ENCODE results near the gene RNF214. TPM values are rescaled to one million over a fixed set of nuclear protein-coding genes. Genes with fewer than 3 reads are reported as not detected.
A peak's percentile ranks its signal among the peaks of the same experiment; 100 is the strongest.
"Not testable (repeated sequence)": the region's sequence is repeated elsewhere in the genome, so short reads cannot be mapped to it uniquely, and the experiment has no call there.

RNF214 gene
- total RNA-seq, 1 experiment from 2014 or later = 11.5 TPM

DNA sequence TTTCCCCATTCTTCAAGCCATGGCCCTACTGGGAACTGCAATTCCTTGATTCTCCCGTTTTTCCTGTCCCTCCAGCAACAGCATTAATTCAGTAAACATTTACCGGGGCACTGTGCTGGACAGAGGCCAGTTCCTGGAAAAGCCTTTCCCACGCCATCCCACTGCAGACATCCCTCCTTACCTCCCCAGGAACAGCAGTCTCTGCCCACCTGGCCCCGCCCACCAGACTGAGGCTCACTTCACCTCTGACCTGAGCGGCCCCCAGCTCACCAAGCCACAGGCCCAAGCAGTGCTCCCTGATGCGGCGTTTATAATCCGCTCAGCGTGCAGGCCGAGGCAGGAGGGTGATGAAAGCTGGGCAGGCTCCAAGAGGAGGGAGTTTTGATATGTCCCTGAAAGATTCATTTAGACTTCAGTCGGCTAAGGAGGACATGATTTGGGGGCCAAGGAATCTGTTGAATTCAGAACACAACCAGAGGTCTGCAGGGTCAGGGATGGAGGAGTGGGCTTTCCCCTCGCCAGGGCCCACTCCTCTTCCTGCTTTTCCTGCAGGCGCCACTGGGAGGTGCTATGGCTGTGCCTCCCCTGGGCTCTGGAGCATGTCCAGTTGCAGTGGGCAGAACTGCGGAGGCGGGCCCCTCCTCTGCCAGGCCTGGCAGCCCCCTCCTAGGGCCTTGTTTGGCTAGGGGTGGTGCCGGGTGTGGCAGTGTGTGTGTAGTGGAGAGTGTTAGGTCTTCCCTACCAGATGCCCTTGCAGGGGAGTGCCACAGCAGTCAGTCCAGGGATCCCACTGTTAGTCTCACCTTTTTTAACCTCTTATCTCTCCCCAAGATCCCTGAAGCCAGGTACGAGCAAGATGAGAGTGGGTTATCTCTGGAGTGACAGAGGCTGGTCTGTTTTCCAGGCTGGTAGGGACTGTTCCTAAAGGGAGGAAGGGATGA, 34.7 kb upstream of the RNF214 start:
- DNase-seq (ENCODE audit: low spot score) = peak; percentile 81

DNA sequence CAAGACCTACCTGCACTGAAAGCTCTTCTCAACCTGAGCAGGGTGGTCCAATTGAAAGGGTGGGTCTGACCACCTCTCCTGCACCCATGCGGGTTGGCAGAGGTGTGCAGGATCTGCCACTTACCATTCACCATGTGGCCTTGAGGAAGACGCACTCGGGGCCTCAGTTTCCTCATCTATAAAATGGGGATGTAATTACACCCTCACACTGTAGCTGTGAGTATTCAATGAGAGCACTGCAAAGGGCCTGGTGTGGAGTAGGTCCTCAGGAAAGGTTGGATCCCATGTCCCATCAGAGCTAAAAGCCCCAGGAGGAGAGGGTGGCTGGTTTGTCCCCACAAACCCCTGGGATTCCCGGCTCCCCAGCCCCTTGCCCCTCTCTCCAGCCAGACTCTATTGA, 33.9 kb upstream of the RNF214 start:
- DNase-seq (ENCODE audit: low spot score) = no peak

DNA sequence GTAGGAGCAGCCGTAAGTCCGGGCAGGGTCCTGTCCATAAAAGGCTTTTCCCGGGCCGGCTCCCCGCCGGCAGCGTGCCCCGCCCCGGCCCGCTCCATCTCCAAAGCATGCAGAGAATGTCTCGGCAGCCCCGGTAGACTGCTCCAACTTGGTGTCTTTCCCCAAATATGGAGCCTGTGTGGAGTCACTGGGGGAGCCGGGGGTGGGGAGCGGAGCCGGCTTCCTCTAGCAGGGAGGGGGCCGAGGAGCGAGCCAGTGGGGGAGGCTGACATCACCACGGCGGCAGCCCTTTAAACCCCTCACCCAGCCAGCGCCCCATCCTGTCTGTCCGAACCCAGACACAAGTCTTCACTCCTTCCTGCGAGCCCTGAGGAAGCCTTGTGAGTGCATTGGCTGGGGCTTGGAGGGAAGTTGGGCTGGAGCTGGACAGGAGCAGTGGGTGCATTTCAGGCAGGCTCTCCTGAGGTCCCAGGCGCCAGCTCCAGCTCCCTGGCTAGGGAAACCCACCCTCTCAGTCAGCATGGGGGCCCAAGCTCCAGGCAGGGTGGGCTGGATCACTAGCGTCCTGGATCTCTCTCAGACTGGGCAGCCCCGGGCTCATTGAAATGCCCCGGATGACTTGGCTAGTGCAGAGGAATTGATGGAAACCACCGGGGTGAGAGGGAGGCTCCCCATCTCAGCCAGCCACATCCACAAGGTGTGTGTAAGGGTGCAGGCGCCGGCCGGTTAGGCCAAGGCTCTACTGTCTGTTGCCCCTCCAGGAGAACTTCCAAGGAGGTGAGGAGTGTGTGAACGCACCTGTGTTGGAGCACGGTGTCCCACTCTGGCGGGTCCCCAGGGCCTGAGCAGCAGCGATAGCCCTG, 33.2 kb upstream of the RNF214 start, which contains the start of gene TAGLN:
Gene TAGLN, plus strand, starts transcription at position 318 of the 863 bp plus-strand sequence. CDS start 3,644 bp downstream, outside the sequence.
- DNase-seq (ENCODE audit: low spot score) = no peak

DNA sequence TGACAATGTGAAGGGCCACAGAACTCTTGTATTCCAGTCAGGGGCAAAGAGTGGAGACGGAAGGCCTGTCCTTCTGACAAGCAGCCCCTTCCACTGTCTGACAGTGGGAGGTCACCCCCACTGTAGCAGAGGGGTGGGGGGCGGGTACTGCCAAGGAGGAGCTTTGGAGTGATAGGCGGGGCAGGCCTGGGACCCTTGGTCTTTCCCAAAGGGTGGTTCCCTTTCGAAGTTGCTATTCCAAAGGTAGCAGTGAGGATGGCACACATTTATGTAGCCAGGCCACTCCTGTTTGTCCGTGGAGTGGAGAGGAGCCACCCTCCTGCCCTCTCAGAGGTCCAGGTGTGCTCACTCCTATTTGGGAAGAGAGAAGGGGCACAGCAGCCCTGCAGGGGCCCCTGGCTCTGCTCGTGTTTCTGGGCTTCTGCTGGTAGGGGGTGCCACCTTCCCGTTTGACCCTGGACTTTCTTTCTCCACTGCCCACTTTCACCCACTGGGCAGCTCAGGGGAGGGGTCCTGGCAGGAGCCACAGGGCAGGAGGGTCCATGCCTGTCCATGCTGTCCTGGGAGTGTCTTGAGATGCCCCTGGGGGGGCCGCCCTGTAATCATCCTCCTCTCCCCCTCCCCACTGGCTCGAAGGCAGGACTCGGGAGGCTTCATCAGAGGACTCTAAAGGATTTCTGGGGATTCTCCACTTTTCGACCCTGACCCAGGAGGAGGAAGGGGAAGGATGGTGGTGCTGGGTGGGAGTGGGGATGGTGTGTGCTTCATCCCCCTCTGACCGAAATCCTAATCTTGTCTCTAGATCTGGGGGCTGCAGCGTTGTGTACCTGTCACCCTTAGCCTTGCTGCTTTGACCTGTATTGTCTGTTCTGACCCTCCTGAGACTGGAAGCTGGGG, 32.3 kb upstream of the RNF214 start:
- DNase-seq (ENCODE audit: low spot score) = no peak

DNA sequence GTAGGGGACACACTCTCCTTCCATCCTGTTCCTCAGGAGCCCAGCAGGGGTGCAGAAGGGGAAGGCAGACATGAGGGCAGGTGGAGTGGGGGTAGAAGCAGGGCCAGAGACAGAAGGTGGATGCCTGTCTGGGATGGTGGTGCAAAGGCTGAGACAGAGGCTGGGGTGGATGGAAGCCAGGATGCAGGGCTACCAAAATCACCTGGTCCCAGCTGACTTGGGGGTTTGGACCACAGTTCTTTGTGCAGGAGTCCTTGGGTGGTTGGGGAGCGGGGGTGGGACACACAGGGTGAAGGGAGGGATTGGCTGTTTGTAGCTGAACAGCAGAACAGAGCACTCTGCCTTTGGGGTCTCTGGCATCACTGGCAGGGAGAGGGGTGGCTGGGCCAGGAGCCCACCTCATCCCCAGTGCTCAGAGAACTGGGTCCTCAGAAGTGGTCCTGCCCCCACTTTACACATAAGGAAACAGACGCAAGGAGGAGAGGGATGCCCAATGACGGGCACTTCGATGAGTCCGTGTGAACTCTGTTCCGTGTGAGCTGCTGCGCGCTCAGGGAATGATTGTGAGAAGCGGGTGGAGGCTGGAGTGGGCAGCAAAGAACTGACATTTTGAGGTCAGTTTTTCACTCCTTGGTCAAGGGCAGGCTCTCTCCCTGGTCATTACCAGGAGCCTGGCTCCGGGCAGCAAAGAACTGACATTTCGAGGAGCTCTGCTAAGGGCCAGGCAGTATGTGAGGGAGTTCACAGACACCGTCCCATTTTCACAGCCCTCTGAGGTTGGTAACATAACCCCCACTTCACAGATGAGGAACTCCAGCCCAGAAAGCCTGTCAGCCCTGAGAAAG, 31.4 kb upstream of the RNF214 start:
- DNase-seq (ENCODE audit: low spot score) = no peak

DNA sequence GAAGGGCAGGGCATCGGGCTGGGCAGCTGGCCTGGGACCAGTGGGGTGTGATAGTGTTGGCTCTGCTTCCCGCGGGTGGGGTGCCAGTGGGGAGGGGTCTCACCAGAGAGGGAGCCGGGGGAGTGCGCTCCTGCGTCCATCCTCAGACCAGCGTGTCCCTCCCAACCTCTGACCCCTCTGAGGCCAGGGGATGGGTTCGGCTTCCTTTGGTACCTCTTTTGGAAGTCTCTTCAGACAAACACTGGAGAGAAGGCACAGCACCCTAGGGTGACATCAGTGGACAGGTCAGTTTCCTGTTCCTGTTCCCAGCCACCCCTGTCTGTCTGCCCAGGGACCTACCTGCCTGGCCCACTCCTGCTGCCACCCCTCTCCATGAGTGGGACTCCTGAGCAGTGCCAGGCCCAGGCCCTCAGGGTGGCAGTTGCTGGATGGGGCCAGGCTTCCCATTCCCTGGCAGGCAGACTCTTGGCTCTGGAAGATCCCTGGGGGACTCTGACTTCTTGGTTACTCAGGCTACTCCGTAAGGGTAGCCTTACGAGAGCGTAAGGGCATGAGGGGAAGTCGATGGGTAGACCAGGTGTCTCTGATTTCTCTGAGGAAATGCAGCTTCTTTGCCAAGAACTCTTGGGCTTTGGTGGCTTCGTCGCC, 30.7 kb upstream of the RNF214 start:
- no peak for DNase-seq (ENCODE audit: low spot score)

DNA sequence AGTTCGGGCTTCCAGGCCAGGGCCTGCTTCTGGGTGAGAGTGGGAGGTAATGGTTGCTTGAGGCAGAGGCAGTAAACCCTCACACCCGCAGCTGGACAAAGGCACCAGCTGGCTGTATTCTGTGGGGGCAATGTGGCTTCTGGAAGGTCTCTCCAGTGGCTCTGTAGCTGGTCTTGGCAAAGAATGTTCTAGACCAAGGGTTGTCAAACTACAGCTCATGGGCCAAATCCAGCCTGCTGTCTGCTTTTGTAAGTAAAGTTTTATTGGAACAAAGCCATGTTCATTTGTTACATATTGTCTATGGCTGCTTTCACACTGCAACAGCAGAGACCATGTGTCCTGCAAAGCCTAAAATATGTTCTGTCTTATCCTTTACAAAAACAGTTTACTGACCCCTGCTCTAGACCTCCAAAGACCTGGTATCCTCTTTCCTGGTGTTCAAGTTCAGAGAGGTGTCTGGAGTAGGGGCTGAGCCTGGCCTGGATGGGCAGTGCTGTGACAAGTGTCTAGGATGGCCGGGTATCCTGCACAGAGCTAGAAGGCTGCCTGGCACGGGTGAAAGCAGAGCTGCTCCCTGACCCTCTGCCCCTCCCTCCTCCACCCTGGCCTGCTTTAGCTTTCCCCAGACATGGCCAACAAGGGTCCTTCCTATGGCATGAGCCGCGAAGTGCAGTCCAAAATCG, 29.9 kb upstream of the RNF214 start:
- DNase-seq (ENCODE audit: low spot score) = no peak

DNA sequence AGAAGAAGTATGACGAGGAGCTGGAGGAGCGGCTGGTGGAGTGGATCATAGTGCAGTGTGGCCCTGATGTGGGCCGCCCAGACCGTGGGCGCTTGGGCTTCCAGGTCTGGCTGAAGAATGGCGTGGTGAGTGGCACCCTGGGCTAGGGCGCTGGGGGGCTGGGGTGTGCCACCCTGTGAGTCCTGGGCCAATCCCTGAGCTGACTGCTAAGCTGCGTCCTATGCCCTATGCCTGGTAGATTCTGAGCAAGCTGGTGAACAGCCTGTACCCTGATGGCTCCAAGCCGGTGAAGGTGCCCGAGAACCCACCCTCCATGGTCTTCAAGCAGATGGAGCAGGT, 29.4 kb upstream of the RNF214 start:
- DNase-seq (ENCODE audit: low spot score) = no peak

DNA sequence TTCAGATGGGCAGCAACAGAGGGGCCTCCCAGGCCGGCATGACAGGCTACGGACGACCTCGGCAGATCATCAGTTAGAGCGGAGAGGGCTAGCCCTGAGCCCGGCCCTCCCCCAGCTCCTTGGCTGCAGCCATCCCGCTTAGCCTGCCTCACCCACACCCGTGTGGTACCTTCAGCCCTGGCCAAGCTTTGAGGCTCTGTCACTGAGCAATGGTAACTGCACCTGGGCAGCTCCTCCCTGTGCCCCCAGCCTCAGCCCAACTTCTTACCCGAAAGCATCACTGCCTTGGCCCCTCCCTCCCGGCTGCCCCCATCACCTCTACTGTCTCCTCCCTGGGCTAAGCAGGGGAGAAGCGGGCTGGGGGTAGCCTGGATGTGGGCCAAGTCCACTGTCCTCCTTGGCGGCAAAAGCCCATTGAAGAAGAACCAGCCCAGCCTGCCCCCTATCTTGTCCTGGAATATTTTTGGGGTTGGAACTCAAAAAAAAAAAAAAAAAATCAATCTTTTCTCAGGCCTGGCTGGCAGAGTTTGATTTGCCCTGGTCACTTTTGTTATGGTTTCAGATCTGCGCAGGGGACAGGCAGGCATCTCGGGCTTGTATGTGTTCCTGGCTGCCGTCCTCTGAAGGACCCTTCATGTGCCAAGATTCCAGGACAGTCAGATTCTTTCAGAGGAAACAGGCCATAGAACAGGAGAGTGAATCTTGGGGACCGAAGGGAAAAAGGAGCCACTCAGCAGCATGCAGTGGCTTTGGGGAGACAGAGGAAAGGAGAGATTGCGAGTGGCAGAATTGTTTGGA, 28.0 kb upstream of the RNF214 start:
- no peak for DNase-seq (ENCODE audit: low spot score)

DNA sequence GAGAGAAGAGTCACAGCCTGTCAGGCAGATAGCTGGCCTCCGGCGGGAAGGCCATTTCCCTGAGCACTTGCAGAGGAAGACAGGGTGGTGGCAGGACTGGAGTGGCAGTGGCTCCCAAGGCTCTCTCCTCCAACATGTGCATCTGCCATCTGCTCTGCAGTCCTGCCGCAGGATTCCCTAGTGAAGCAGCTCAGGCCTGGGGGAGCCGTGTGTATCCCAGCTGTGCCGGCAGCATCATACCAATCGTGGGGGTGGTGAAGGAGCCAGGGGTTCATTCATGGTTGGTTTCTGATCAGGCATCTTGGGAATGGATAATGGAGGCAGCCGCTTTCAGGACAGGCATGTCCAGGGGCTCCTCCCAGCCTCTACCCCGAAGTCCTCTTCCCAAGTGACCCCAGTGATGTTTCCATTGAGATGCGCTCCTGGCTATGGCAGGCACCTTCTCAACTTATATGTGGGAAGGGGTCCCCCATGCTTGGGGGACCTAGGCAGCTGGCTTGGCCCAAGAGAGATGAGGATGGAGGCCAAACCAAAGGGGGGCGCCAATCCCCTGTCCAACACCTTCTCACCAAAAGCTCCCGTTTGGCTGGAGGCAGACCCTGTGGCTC, 27.2 kb upstream of the RNF214 start:
- no peak for DNase-seq (ENCODE audit: low spot score)

DNA sequence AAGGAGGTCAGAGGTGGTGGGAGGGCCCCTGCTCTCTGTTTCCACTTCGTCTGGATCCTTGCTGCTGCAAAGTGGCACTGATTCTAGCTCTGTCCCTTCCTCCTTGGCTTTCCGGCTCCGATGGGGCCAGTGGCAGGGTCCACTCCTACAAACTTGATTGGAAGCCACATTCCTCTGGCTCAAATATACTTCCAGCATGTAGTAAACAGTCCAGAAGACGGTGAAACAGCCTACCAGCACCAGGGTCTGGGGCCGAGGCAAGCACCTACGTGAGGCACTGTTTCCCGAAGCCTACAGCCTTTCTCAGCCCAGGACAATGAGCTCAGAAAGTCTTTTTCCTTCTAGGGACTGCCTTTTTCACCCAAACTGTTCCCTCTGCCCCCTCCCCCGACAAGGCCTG, 26.4 kb upstream of the RNF214 start:
- DNase-seq (ENCODE audit: low spot score) = not testable (repeated sequence)

DNA sequence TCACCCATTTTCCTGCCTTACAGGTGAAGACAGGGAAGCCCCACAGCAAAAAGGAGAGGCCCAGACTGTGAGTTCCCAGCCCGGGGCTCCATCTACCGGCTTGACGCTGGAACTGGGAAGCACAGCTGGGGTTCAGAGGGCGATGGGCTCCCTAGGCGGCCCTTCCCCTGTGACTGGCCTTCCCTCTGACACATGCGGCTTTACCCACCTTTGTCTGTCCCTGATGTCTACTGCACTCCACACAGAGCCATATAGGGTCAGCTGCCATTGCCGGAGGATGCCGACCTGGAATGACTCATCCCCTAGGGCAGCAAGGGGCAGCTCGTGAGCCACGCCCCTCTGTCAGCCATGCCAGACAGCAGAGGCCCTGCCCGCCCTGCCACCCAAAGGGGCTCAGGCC, 25.6 kb upstream of the RNF214 start:
- DNase-seq (ENCODE audit: low spot score) = peak; percentile 71

DNA sequence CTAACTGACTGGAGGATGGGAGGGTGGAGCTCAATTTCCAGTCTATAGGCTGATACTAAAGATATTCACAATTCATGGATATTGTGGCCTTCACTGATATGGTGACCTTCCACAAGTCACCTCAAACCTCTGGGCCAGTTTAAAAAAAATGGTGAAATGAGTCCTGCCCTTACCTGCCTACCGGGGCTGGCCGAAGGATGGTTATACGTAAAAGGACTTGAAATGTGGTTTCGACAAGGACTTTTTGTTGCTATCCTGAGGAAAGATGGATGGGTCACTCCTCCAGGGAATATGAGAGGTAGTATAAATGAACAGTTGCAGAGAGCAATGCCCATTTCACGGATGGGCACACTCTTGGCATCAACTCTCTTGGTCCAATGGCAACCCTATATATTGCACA, 25.0 kb upstream of the RNF214 start:
- DNase-seq (ENCODE audit: low spot score) = not testable (repeated sequence)

DNA sequence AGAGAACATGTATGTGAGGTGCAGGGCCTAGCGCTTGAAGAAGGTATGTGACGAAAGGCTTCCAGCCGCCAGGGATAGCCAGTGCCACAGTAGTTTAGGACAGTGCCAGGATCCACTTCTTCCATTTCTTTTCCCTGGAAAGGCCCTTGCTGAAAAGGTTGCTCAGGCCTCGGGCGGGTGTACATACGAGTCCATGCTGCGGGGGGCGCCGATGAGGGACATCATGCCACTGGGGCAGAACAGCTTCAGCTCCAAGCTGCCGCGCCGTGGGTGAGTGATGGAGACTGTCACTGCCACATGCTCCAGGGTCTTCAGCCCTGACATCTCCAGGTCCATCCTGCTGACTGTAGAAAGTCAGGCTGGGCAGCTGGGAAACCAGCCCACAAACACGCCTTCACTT, 23.8 kb upstream of the RNF214 start:
- not testable (repeated sequence) for DNase-seq (ENCODE audit: low spot score)

DNA sequence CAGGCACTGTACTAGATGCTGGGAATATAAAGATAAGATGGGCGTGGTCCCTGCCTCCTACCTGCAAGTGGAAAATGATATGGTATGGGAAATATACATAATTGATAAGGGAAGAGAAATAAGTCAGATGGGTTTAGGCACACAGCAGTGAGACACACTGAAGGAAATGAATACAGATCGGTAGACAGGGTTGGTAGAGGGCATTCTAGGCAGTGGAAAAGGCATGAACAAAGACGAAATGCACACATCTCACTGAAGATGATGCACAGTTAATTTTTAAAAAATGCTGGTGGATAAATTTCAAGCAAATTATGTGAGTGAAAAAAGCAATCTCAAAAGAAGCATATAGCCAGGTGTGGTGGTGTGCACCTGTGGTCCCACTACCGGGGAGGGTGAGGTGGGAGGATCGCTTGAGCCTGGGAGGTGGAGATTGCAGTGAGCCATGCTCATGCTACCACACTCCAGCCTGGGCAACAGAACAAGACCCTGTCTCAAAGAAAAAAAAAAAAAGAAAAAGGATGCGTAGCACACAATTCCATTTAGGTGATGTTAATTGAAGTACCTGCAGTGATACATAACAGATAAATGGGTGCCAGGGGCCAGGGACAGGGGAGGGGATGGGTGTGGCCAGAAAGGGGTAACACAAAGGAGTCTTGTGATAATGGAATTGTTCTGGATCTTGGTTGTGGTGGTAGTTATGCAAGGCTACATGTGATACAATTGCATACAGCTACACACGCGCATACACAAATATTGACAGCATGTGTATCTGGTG, 22.9 kb upstream of the RNF214 start:
- not testable (repeated sequence) for DNase-seq (ENCODE audit: low spot score)

DNA sequence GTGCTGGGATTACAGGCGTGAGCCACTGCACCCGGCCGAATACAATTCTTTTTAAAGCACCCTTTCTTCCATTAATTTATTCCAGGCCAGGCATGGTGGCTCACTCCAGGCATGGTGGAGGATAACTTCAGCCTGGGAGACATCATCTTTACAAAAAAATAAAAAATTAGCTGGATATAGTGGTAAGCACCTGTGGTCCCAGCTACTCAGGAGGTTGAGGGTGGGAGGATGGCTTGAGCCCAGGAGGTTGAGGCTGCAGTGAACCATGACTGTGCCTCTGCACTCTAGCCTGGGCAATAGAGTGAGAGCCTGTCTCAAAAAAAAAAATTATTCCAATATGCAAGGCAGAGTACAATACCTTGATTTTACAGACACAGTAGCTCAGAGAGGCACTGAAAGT, 21.9 kb upstream of the RNF214 start:
- DNase-seq (ENCODE audit: low spot score) = no peak

DNA sequence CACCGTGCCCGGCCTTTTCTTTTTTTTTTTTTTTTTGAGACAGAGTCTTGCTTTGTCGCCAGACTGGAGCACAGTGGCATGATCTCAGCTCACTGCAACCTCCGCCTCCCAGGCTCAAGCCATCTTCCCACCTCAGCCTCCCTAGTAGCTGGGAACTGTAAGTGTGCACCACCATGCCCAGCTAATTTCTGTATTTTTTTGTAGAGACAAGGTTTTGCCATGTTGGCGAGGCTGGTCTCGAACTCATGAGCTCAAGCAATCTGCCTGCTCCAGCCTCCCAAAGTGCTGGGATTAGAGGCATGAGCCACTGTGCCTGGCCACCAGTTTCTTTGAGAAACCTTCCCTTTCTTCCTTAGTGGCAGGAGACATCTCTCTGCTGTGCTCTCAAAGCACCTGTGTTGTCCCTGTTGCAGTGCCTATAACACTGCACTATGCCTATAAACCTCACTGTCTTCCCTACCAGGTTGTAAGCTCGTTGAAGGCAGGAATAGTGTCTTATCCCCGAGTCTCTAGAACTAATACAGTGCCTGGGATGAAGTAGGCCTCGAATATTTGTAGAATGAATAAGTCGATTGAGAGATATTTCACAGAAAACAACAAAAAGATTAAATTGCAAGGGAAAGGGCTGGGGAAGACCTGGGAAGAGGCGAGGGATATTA, 19.6 kb upstream of the RNF214 start:
- no peak for DNase-seq (ENCODE audit: low spot score)

Data from HT-29 (cell line).